Measurements from ENCODE around the gene ITM2B. TPM values are rescaled to one million over a fixed set of nuclear protein-coding genes. Genes with fewer than 3 reads are reported as not detected.

Gene ITM2B
- total and polyA plus RNA-seq, 2 donors (not counting 1 experiment from before 2014, with no cell fraction given): 122 to 177 TPM

DNA sequence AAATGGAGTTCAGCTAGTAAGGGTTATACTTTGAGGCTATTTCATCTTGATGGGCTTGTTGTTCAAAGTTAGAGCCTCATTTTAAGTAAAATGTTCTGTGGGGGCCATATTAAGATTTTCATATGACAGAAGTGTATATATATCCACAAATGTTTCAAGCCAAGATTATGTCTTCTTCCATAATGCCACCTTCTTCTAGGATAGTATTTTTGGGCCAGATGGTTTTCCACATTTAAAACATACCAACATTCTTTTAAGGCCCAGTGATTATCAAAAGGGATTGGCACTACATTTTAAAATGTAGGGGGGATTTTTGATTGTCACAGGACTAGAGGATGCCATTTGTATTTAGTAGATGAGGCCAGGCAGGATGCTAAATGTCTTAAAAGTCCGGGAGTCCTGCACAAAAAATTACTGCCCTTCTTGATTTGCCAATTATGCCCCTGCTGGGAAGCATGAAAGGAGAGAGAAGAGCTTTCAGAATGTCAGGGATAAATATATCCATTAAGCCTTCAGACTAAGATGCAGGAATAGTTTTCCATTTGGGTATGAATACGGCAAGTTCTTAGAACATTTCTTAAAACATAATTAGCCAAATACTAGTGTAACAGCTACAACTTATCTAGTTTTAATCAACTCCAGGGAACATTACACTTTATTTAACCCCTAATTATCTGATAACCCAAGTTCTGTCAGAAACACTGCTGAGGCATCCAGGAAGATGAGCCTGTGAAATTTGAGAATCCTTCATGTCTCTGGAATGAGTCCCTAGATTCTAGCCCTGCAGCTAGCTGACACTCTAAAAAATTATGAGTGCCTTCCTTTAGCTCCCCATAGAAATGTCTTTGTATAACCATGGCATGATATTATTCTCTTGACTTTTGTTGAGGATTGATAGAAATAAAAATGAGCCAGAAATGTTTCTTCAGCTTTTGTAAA, 34.0 kb downstream of the ITM2B start:
- Histone ChIP-seq H3K27ac (ENCODE audit: low read length in 2 of 2) (peak overlapping the region; percentile 67 to 80), H3K4me2 (replicated peaks; ENCODE audit: low read depth, low read length, poor library complexity, severe bottlenecking) (peak overlapping the region; percentile 78), H3K27me3 (replicated peaks in 1 of 4; ENCODE audit: control extremely low read depth in 1 of 4, control insufficient read depth in 3 of 4, insufficient read depth in 4 of 4, low read length in 3 of 4) (no peaks in the 10 kb centered on the region), H3K4me3 (ENCODE audit: control extremely low read depth in 1 of 5, extremely low read depth in 1 of 5, insufficient read depth in 1 of 5, low read depth in 2 of 5, low read length in 4 of 5) (no peak overlapping the region), H3K9me3 (ENCODE audit: control extremely low read depth in 1 of 3, control insufficient read depth in 2 of 3, insufficient read depth in 1 of 3, low read length in 2 of 3) (peaks cover 0 to 1% (median 0%) of the 10 kb centered on the region in 3 donors), H3K79me2 (ENCODE audit: control insufficient read depth, insufficient read depth, low read length) (no peaks in the 10 kb centered on the region), H3K9ac (ENCODE audit: low read length) (no peak overlapping the region), H4K20me1 (ENCODE audit: control insufficient read depth, insufficient read depth, low read length, poor library complexity, severe bottlenecking) (no peaks in the 10 kb centered on the region), H2AFZ (ENCODE audit: insufficient read depth, low read depth, low read length, poor library complexity, severe bottlenecking) (no peak overlapping the region), H3K36me3 (replicated peaks in 1 of 2; ENCODE audit: control extremely low read depth in 1 of 2, control insufficient read depth in 1 of 2, extremely low read depth in 1 of 2, insufficient read depth in 2 of 2, low read length in 1 of 2) (peaks cover 0 to 15% of the 10 kb centered on the region in 2 experiments), H3K4me1 (ENCODE audit: control insufficient read depth in 2 of 2, insufficient read depth in 2 of 2, low read length in 2 of 2) (peaks cover 44 to 47% of the 10 kb centered on the region in 2 donors)
- DNase-seq (no peak), ATAC-seq (ENCODE audit: low read depth) (no peak)
- WGBS (ENCODE audit: insufficient coverage): 80% methylated on average over 1 of the region's 2 CpGs
- H3K4me3 Mint-ChIP-seq: no peak overlapping the region
- peaks cover 51% of the 10 kb centered on the region for H3K4me1 Mint-ChIP-seq
- no peaks in the 10 kb centered on the region for H3K9me3 Mint-ChIP-seq (ENCODE audit: insufficient read depth)
- CTCF ChIA-PET: interaction anchor here (1.2 to 2.7 kb wide), 5 partner anchors 18 to 66 kb away, joined by 3 to 6 read pairs (median 4); partner anchors contain the start of gene ITM2B
- TF ChIP-seq EZH2 (IDR thresholded peaks at IDR 0.05; ENCODE audit: borderline replicate concordance, insufficient read depth, low read depth, low read length, poor library complexity, severe bottlenecking): no peak
- TF ChIP-seq, protein P1, sequence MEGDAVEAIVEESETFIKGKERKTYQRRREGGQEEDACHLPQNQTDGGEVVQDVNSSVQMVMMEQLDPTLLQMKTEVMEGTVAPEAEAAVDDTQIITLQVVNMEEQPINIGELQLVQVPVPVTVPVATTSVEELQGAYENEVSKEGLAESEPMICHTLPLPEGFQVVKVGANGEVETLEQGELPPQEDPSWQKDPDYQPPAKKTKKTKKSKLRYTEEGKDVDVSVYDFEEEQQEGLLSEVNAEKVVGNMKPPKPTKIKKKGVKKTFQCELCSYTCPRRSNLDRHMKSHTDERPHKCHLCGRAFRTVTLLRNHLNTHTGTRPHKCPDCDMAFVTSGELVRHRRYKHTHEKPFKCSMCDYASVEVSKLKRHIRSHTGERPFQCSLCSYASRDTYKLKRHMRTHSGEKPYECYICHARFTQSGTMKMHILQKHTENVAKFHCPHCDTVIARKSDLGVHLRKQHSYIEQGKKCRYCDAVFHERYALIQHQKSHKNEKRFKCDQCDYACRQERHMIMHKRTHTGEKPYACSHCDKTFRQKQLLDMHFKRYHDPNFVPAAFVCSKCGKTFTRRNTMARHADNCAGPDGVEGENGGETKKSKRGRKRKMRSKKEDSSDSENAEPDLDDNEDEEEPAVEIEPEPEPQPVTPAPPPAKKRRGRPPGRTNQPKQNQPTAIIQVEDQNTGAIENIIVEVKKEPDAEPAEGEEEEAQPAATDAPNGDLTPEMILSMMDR (IDR thresholded peaks at IDR 0.05): no peak
- no peaks in the 10 kb centered on the region for H3K27me3 Mint-ChIP-seq
- POLR2A ChIA-PET: interaction anchor here (0.7 to 2.4 kb wide), 2 partner anchors 37 to 66 kb away, joined by 3 to 11 read pairs; partner anchors contain the start of gene RB1
- peak overlapping the region; percentile 92 for H3K27ac Mint-ChIP-seq
- intact Hi-C loops (cut with micrococcal nuclease): loop anchor here (2.0 kb wide), 1 partner anchor 20 kb away; no protein-coding TSS in a partner anchor

- no peaks in the 10 kb centered on the region for H3K9me3 Mint-ChIP-seq (ENCODE audit: insufficient read depth)
- no peak overlapping the region for H3K4me3 Mint-ChIP-seq
- no peaks in the 10 kb centered on the region for H3K79me2 ChIP-seq (ENCODE audit: control insufficient read depth, insufficient read depth, low read length)
- peaks cover 0 to 5% of the 10 kb centered on the region in 2 experiments for H3K36me3 ChIP-seq (replicated peaks in 1 of 2; ENCODE audit: control extremely low read depth in 1 of 2, control insufficient read depth in 1 of 2, extremely low read depth in 1 of 2, insufficient read depth in 2 of 2, low read length in 1 of 2)
- H3K9me3 ChIP-seq (ENCODE audit: control extremely low read depth in 1 of 3, control insufficient read depth in 2 of 3, insufficient read depth in 1 of 3, low read length in 2 of 3): no peaks in the 10 kb centered on the region
- peaks cover 46% of the 10 kb centered on the region for H3K4me1 Mint-ChIP-seq
- no peak overlapping the region for H3K27ac ChIP-seq (ENCODE audit: low read length in 2 of 2)
- no peak overlapping the region for H3K4me3 ChIP-seq (ENCODE audit: control extremely low read depth in 1 of 5, extremely low read depth in 1 of 5, insufficient read depth in 1 of 5, low read depth in 2 of 5, low read length in 4 of 5)
- POLR2A ChIA-PET: no interaction called here
- CTCF ChIA-PET: interaction anchor here (1.4 to 2.7 kb wide), 2 partner anchors 17 to 33 kb away, joined by 3 to 6 read pairs; no protein-coding TSS in a partner anchor
- intact Hi-C loops (cut with micrococcal nuclease): no loop called here
- H3K27me3 Mint-ChIP-seq: no peaks in the 10 kb centered on the region
- 92% methylated on average over 2 of the region's 4 CpGs for WGBS (ENCODE audit: insufficient coverage)
- peaks cover 38 to 41% of the 10 kb centered on the region in 2 donors for H3K4me1 ChIP-seq (ENCODE audit: control insufficient read depth in 2 of 2, insufficient read depth in 2 of 2, low read length in 2 of 2)
- no peak overlapping the region for H3K9ac ChIP-seq (ENCODE audit: low read length)
- H2AFZ ChIP-seq (ENCODE audit: insufficient read depth, low read depth, low read length, poor library complexity, severe bottlenecking): no peak overlapping the region
- no peak overlapping the region for H3K4me2 ChIP-seq (replicated peaks; ENCODE audit: low read depth, low read length, poor library complexity, severe bottlenecking)
- DNase-seq (no peak), ATAC-seq (ENCODE audit: low read depth) (no peak)
- no peaks in the 10 kb centered on the region for H4K20me1 ChIP-seq (ENCODE audit: control insufficient read depth, insufficient read depth, low read length, poor library complexity, severe bottlenecking)
- TF ChIP-seq, protein P1 (IDR thresholded peaks at IDR 0.05): no peak
- TF ChIP-seq EZH2 (IDR thresholded peaks at IDR 0.05; ENCODE audit: borderline replicate concordance, insufficient read depth, low read depth, low read length, poor library complexity, severe bottlenecking): no peak
- no peaks in the 10 kb centered on the region for H3K27me3 ChIP-seq (replicated peaks in 1 of 4; ENCODE audit: control extremely low read depth in 1 of 4, control insufficient read depth in 3 of 4, insufficient read depth in 4 of 4, low read length in 3 of 4)
- H3K27ac Mint-ChIP-seq: no peak overlapping the region
Measured at GRCh38 chr13:48268019-48268418, 35.0 kb downstream of the ITM2B start.
